Smooth muscle cell (in vitro differentiated cells): Measurements from ENCODE around the gene SLC29A1. TPM values are rescaled to one million over a fixed set of nuclear protein-coding genes. Genes with fewer than 3 reads are reported as not detected.

Experiments used
- DNase-seq: peaks from one replicate; lab custom pipeline; 2025; ENCODE audit not compliant: unreplicated experiment; lab: John Stamatoyannopoulos, UW
- H2AFZ ChIP-seq: fragments of 200-600 bp; sonication (generic); 2 replicates; pipeline ENCODE4 v1.6.0; 2016; ENCODE audit warnings: antibody characterized with exemption, low read depth, mild to moderate bottlenecking
- H3F3A ChIP-seq: fragments of 200-600 bp; sonication (generic); 2 replicates; pipeline ENCODE4 v1.6.0; 2017; ENCODE audit warnings: antibody characterized with exemption, low read depth
- H3K27ac ChIP-seq: fragments of 200-600 bp; sonication (generic); 2 replicates; pipeline ENCODE4 v1.5.1; 2016; ENCODE audit warnings: low read depth, mild to moderate bottlenecking
- H3K27me3 ChIP-seq: fragments of 200-600 bp; sonication (generic); 2 replicates; pipeline ENCODE4 v1.6.1; 2016; ENCODE audit warnings: low read depth, mild to moderate bottlenecking
- H3K36me3 ChIP-seq: fragments of 200-600 bp; sonication (generic); 2 replicates; pipeline ENCODE4 v1.5.1; 2016; ENCODE audit warnings: low read depth
- H3K4me1 ChIP-seq: fragments of 200-600 bp; sonication (generic); 2 replicates; pipeline ENCODE4 v1.5.1; 2016; ENCODE audit warnings: low read depth
- H3K4me2 ChIP-seq: fragments of 200-600 bp; sonication (generic); 2 replicates; pipeline ENCODE4 v1.6.0; 2016; ENCODE audit warnings: mild to moderate bottlenecking
- H3K4me3 ChIP-seq: fragments of 200-600 bp; sonication (generic); 2 replicates; pipeline ENCODE4 v1.5.1; 2016; ENCODE audit warnings: mild to moderate bottlenecking
- H3K79me2 ChIP-seq: fragments of 200-600 bp; sonication (generic); 2 replicates; pipeline ENCODE4 v1.6.0; 2016; ENCODE audit warnings: low read depth, mild to moderate bottlenecking
- H3K9ac ChIP-seq: fragments of 200-600 bp; sonication (generic); 2 replicates; pipeline ENCODE4 v1.6.0; 2016; ENCODE audit warnings: low read depth
- H3K9me3 ChIP-seq: fragments of 200-600 bp; sonication (generic); replicated peaks from 2 replicates; pipeline ENCODE4 v1.5.1; 2016; ENCODE audit warnings: low read depth
- H4K20me1 ChIP-seq: fragments of 200-600 bp; sonication (generic); 2 replicates; pipeline ENCODE4 v1.6.0; 2016; ENCODE audit warnings: low read depth
- CTCF ChIP-seq: fragments of 200-600 bp; sonication (generic); IDR thresholded peaks from 2 replicates; pipeline ENCODE4 v1.5.1; 2017; ENCODE audit warnings: borderline replicate concordance, mild to moderate bottlenecking, antibody characterized with exemption; ENCODE audit not compliant: insufficient read depth, poor library complexity, severe bottlenecking
- WGBS: methylation state at CpG from one replicate; pipeline ENCODE4 v1.1.7; 2016; ENCODE audit warnings: low lambda C conversion rate; 5-methylcytosine and 5-hydroxymethylcytosine counted together
- polyA plus RNA-seq: library from polyadenylated mRNA; unstranded; fragments of >200 nt; fragmentation: Nextera tagmentation; extraction: Ambion mirVana; gene quantifications from 2 replicates; pipeline ENCODE4 v1.2.1, GENCODE V29; 2016
- total RNA-seq: library from RNA; depleted of rRNA; stranded (reverse); fragments of >200 nt; gene quantifications from 2 replicates; pipeline ENCODE4 v1.2.3, GENCODE V29; 2014

Gene SLC29A1
- total and polyA plus RNA-seq, 2 experiments from 2014 or later: 7.4 to 8.0 TPM

GRCh38 chr6:44249082-44249748 is 25.8 kb downstream of the SLC29A1 start:
- peaks cover 73% of the 10 kb centered on the region for H4K20me1 ChIP-seq
- H3K27ac ChIP-seq: peak overlapping the region; percentile 90
- H3K79me2 ChIP-seq: peaks cover 63% of the 10 kb centered on the region
- peak overlapping the region; percentile 93 for H3K4me2 ChIP-seq
- H3K9me3 ChIP-seq: no peaks in the 10 kb centered on the region
- H2AFZ ChIP-seq: no peak overlapping the region
- no peak for DNase-seq
- peaks cover 48% of the 10 kb centered on the region for H3F3A ChIP-seq
- H3K4me3 ChIP-seq: peak overlapping the region; percentile 89
- H3K36me3 ChIP-seq: peaks cover 35% of the 10 kb centered on the region
- no peak overlapping the region for H3K9ac ChIP-seq
- 86% methylated on average over 9 of the region's 9 CpGs for WGBS
- H3K4me1 ChIP-seq: peaks cover 29% of the 10 kb centered on the region
- H3K27me3 ChIP-seq: no peaks in the 10 kb centered on the region
- TF ChIP-seq CTCF: no peak

- Histone ChIP-seq H3K27me3 (no peaks in the 10 kb centered on the region), H3K36me3 (peaks cover 35% of the 10 kb centered on the region), H3K79me2 (peaks cover 72% of the 10 kb centered on the region), H3K27ac (peak overlapping the region; percentile 62), H4K20me1 (peaks cover 82% of the 10 kb centered on the region), H3K9me3 (no peaks in the 10 kb centered on the region), H2AFZ (no peak overlapping the region), H3K4me1 (peaks cover 26% of the 10 kb centered on the region), H3K4me3 (no peak overlapping the region), H3K4me2 (no peak overlapping the region), H3F3A (peaks cover 57% of the 10 kb centered on the region), H3K9ac (no peak overlapping the region)
- TF ChIP-seq CTCF: no peak
- 85% methylated on average over 6 of the region's 6 CpGs for WGBS
- DNase-seq: no peak
These were observed 26.8 kb downstream of the SLC29A1 start for GRCh38 chr6:44250067-44250717.

DNA sequence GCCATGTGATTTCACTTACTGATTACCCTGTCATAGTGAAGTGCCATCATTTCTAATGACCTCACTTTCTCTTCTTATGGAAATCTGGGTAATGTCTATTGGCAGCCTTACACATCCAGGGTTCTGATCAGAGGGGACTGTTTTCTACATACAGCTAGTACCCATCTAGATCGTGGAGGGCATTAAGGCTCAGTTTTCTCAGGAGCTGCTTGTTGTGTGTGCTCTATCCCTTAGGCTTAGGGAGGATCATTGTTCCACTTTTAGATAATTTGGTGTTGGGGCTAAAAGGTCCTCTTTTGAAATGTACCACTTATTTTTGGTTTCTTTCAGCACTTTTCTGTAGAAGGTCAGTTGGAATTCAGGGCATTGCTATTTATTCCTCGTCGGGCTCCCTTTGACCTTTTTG is 27.3 kb downstream of the SLC29A1 start:
- H4K20me1 ChIP-seq: peaks cover 88% of the 10 kb centered on the region
- no peak overlapping the region for H3K9ac ChIP-seq
- no peaks in the 10 kb centered on the region for H3K27me3 ChIP-seq
- WGBS: 93% methylated on average over 3 of the region's 3 CpGs
- H3K4me2 ChIP-seq: no peak overlapping the region
- no peak for TF ChIP-seq CTCF
- H3K9me3 ChIP-seq: no peaks in the 10 kb centered on the region
- H3K27ac ChIP-seq: peak overlapping the region; percentile 62
- H3K79me2 ChIP-seq: peaks cover 72% of the 10 kb centered on the region
- H2AFZ ChIP-seq: no peak overlapping the region
- no peak for DNase-seq
- no peak overlapping the region for H3K4me3 ChIP-seq
- peaks cover 35% of the 10 kb centered on the region for H3K36me3 ChIP-seq
- H3F3A ChIP-seq: peaks cover 57% of the 10 kb centered on the region
- peaks cover 22% of the 10 kb centered on the region for H3K4me1 ChIP-seq
